GM10847 (cell line): Measurements from ENCODE around the gene HTR4.

ENCODE experiments used
- POLR2A ChIP-seq: IDR thresholded peaks from 2 replicates; pipeline ENCODE4 v1.6.1; 2011; ENCODE audit not compliant: insufficient read length; ENCODE audit errors: extremely low read depth

Gene HTR4

GRCh38 chr5:148541054-148541835 is 113.1 kb downstream of the HTR4 start:
- no peak for TF ChIP-seq POLR2A

DNA sequence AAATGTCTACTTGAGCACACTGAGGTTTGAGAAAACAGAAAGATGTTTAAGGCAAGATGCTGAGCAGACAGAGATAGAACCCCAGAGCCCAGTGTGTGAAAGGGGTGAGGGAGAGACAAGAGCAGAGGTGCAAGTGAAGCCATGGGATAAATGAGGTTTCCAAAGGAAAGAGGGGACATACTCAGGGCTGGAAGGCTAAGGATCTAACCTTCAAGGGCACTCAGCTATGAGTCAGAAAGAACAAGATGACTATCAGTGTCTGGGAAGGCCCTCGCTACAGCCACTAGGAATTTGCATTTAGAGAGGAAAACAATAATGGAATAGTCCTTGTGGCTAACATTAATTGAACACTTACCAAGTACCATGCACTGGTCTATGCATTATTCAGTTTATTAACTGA is 113.7 kb downstream of the HTR4 start:
- TF ChIP-seq POLR2A, result no peak

GRCh38 chr5:148539851-148540250 is 114.5 kb downstream of the HTR4 start:
- TF ChIP-seq POLR2A, result no peak

DNA sequence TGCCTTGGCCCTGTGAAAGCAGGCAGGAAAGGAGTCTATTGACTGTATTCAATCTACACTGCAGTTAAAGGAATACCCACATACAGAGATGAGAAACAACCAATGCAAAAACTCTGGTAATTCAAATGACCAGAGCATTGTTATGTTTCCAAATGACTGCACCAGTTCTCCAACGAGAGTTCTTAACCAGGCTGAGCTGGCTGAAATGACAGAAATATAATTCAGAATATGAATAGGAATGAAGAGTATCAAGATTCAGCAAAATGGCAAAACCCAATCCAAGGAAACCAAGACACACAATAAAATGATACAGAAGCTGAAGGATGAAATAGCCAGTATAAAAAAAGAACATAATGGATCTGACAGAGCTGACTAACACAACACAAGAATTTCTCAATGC is 119.1 kb downstream of the HTR4 start:
- no peak for TF ChIP-seq POLR2A

GRCh38 chr5:148532969-148533670 is 121.2 kb downstream of the HTR4 start:
- TF ChIP-seq POLR2A, result no peak

GRCh38 chr5:148524721-148525120 is 129.6 kb downstream of the HTR4 start:
- TF ChIP-seq POLR2A, result no peak

GRCh38 chr5:148523139-148523538 is 131.2 kb downstream of the HTR4 start:
- no peak for TF ChIP-seq POLR2A

GRCh38 chr5:148515460-148515859 is 138.9 kb downstream of the HTR4 start:
- TF ChIP-seq POLR2A, result no peak

- no peak for TF ChIP-seq POLR2A
Measured at GRCh38 chr5:148514344-148514743, 140.0 kb downstream of the HTR4 start.

- TF ChIP-seq POLR2A, result no peak
Measured at GRCh38 chr5:148512498-148512897, 141.8 kb downstream of the HTR4 start.

DNA sequence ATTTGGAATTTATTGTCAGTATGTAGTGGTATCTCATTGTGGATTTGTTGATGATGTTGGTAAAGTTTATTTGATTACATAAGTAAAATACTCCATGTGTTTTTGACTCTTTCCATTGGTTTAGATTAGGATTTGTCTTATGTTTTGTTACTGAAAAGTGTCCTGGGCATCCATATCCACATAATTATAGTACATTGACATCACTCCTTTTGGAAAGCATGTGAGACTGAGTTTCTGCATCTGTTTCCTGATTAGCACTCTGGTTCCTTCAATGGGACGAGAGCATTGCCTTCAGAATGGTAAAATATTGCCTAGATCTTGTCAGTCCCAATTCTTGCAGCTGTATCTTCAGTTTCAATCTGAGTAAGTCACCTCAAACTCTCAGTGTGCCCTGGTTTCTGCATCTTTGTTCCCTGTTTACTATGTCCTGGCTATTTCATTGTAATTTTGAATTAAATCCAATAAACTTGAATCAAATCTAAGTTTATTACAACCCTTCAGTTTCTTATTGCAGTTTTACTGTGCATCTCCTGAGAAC is 142.4 kb downstream of the HTR4 start:
- no peak for TF ChIP-seq POLR2A

DNA sequence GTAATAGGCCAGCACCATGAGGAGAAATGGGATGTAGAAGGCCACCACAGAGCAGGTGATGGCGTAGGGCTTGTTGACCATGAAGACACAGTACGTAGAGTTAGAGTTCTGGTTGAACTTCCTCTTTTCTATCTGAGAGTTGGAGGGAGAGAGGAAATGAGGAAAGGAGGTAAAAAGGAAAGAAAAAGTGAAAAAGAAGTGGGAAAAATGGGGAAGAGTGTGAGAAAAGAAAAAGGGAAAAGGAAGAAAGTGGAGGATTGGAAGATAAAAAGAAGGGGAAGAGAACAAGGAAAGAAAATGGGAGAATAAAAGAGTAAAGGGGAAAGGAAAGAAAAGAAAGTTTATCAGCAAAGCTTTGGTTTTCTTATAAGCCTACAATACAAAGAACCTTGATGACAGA is 144.4 kb downstream of the HTR4 start:
- TF ChIP-seq POLR2A, result no peak

DNA sequence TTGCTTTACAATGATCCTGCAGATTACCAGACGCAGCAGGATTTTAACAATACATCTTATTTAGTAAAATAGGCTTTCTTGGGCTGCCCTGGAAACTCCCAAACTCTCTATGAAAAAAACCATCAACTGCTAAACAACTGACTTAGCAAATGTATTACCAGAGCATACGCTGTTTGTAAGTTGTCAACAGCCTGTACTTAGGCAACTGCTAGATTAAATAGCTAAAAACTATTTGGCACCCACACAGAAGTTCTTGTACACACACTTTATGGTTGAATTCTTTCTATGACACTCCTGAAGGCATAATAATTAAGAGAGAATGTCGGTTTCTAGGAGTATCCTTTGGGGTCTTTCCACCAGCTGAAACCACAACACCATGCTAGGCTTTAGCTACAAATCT is 146.7 kb downstream of the HTR4 start:
- no peak for TF ChIP-seq POLR2A

DNA sequence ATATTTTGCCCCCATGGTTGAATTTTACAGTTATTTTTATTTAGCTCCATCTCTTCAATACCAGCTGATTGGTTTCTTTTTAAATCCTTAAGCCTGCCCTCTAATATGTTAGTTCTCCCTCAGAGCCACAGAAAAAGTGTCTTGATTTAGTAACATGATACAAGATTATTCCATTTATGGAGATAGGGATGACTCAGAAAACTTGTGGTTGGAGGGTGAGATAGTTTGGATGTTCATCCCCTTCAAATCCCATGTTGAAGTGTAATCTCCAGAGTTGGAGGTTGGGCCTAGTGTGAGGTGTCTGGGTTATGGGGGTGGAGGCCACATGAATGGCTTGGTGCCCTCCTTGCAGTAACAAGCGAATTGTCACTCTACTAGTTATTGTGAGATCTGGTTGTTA is 154.9 kb downstream of the HTR4 start:
- no peak for TF ChIP-seq POLR2A

GRCh38 chr5:148497757-148498156 is 156.6 kb downstream of the HTR4 start:
- TF ChIP-seq POLR2A, result no peak

DNA sequence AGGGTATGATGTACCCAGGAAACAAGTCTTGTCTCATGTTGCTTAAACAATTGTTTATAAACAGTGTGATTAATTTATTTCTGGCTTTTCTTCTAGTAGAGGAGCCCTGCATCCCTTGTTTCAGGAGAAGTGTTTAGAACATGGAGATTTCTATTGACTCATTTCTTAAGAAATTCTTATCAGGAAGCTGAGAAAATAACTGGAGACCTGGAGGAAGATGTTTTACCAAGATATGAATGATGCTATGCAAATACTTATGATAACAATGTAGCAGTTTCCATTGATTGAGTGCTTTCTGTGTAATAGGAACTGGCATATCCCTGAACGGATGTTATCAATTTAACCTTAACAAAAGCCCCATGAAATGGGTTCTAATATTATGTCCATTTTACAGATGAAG is 162.0 kb downstream of the HTR4 start:
- TF ChIP-seq POLR2A, result no peak
